SK-N-SH (cell line): Measurements from ENCODE around the gene TACO1. TPM values are rescaled to one million over a fixed set of nuclear protein-coding genes. Genes with fewer than 3 reads are reported as not detected.

Source experiments
- CTCF ChIA-PET: fragments of 300-600, 350-600 bp; formaldehyde crosslinking; extraction: SDS; loops from one replicate; lab custom pipeline; 2021; lab: Yijun Ruan, JAX
- POLR2A ChIA-PET: fragments of 350-600 bp; sonication (Branson Sonifier 250); formaldehyde crosslinking; extraction: SDS; loops from one replicate; lab custom pipeline; 2020; ENCODE audit warnings: antibody characterized with exemption, inconsistent platforms; lab: Yijun Ruan, JAX
- DNase-seq: peaks from one replicate; pipeline ENCODE4 v3.0.0; 2012
- H2AFZ ChIP-seq: fragments of 200-600 bp; sonication (generic); 2 replicates; pipeline ENCODE4 v1.8.1; 2016; ENCODE audit warnings: antibody characterized with exemption, mild to moderate bottlenecking, low read depth
- H3F3A ChIP-seq: fragments of 200-600 bp; sonication (generic); replicated peaks from 2 replicates; pipeline ENCODE3; 2016; ENCODE audit warnings: antibody characterized with exemption, mild to moderate bottlenecking; ENCODE audit not compliant: insufficient read depth
- H3K27ac ChIP-seq, 2 experiments: fragments of 200-500 bp in 1 of 2; fragments of 200-600 bp in 1 of 2; sonication (Bioruptor generic) in 1 of 2; sonication (generic), shearing (Covaris generic) in 1 of 2; 2 replicates each; pipeline versions ENCODE4 v1.5.1 to v1.6.1; 2014 to 2016; ENCODE audit warnings: low read depth in 2 of 2, inconsistent platforms in 1 of 2, low read length in 1 of 2, mild to moderate bottlenecking in 1 of 2, mixed read lengths in 1 of 2
- H3K27me3 ChIP-seq: fragments of 200-600 bp; sonication (generic), shearing (Covaris generic); 2 replicates; pipeline ENCODE4 v1.6.1; 2016; ENCODE audit warnings: mixed run types; ENCODE audit not compliant: insufficient read depth
- H3K36me3 ChIP-seq, 2 experiments: fragments of 200-500 bp in 1 of 2; fragments of 200-600 bp in 1 of 2; sonication (Bioruptor generic) in 1 of 2; sonication (generic) in 1 of 2; replicated peaks in 1 of 2; 2 replicates each; pipeline versions ENCODE3 to v1.5.1; 2014 to 2016; ENCODE audit warnings: low read length in 1 of 2, mild to moderate bottlenecking in 1 of 2; ENCODE audit not compliant: insufficient read depth in 2 of 2, control insufficient read depth in 1 of 2
- H3K4me1 ChIP-seq, 2 experiments: fragments of 200-500 bp in 1 of 2; fragments of 200-600 bp in 1 of 2; sonication (Bioruptor generic) in 1 of 2; sonication (generic), shearing (Covaris generic) in 1 of 2; 2 replicates each; pipeline versions ENCODE4 v1.5.1 to v1.6.1; 2014 to 2016; ENCODE audit warnings: low read depth in 1 of 2, low read length in 1 of 2, mixed run types in 1 of 2; ENCODE audit not compliant: insufficient read depth in 2 of 2, control insufficient read depth in 1 of 2
- H3K4me2 ChIP-seq: fragments of 200-600 bp; sonication (generic), shearing (Covaris generic); 2 replicates; pipeline ENCODE4 v1.6.1; 2017; ENCODE audit warnings: mixed run types
- H3K4me3 ChIP-seq, 2 experiments: fragments of 200-500 bp in 1 of 2; fragments of 200-600 bp in 1 of 2; sonication (Bioruptor generic) in 1 of 2; sonication (generic), shearing (Covaris generic) in 1 of 2; 2 replicates each; pipeline versions ENCODE4 v1.5.1 to v1.8.1; 2014 to 2016; ENCODE audit warnings: low read depth in 2 of 2, inconsistent platforms in 1 of 2, low read length in 1 of 2, mild to moderate bottlenecking in 1 of 2, mixed read lengths in 1 of 2, moderate library complexity in 1 of 2
- H3K79me2 ChIP-seq: fragments of 200-600 bp; sonication (generic); 2 replicates; pipeline ENCODE4 v1.8.1; 2017; ENCODE audit warnings: mild to moderate bottlenecking; ENCODE audit not compliant: insufficient read depth
- H3K9ac ChIP-seq: fragments of 200-600 bp; sonication (generic); 2 replicates; pipeline ENCODE4 v1.6.1; 2017; ENCODE audit warnings: mixed run types
- H3K9me2 ChIP-seq: fragments of 200-600 bp; sonication (generic); 2 replicates; pipeline ENCODE4 v1.6.1; 2017; ENCODE audit warnings: mixed run types
- H3K9me3 ChIP-seq: fragments of 200-600 bp; sonication (generic); 2 replicates; pipeline ENCODE4 v1.6.1; 2017; ENCODE audit warnings: mixed run types, mild to moderate bottlenecking, moderate library complexity
- H4K20me1 ChIP-seq: fragments of 200-600 bp; sonication (generic); 2 replicates; pipeline ENCODE4 v1.6.1; 2017; ENCODE audit warnings: mild to moderate bottlenecking, mixed run types; ENCODE audit not compliant: insufficient read depth
- CHD2 ChIP-seq: fragments of 150-350 bp; IDR thresholded peaks from 2 replicates; pipeline ENCODE4 v1.6.1; 2018; ENCODE audit warnings: low read length; ENCODE audit not compliant: partially characterized antibody
- CTCF ChIP-seq: fragments of 200-600 bp; sonication (generic); IDR thresholded peaks from 2 replicates; pipeline ENCODE4 v1.6.1; 2017; ENCODE audit warnings: antibody characterized with exemption, mild to moderate bottlenecking, moderate library complexity
- EZH2phosphoT487 ChIP-seq: fragments of 200-600 bp; sonication (generic); IDR thresholded peaks from 2 replicates; pipeline ENCODE4 v1.6.1; 2017; ENCODE audit warnings: low read depth, mixed run types, mild to moderate bottlenecking, antibody characterized with exemption, moderate library complexity, borderline replicate concordance
- GABPA ChIP-seq: IDR thresholded peaks from 2 replicates; pipeline ENCODE4 v1.4.0; 2012; ENCODE audit warnings: low read depth, mild to moderate bottlenecking
- GATA2 ChIP-seq: sonication (generic); formaldehyde crosslinking; IDR thresholded peaks from 2 replicates; pipeline ENCODE4 v1.5.0; 2020; ENCODE audit warnings: mild to moderate bottlenecking, missing genetic modification reagents
- MXI1 ChIP-seq: IDR thresholded peaks from 2 replicates; pipeline ENCODE4 v1.6.1; 2012; ENCODE audit warnings: mild to moderate bottlenecking, low read depth, low read length, improper control_type of control experiment
- RAD21 ChIP-seq: IDR thresholded peaks from 2 replicates; pipeline ENCODE4 v1.6.1; 2012; ENCODE audit warnings: mild to moderate bottlenecking, low read length
- REST ChIP-seq: IDR thresholded peaks from 2 replicates; pipeline ENCODE4 v1.6.1; 2012; ENCODE audit warnings: mild to moderate bottlenecking, low read depth, low read length, moderate library complexity
- RFX5 ChIP-seq: IDR thresholded peaks from 2 replicates; pipeline ENCODE4 v1.6.1; 2012; ENCODE audit warnings: mild to moderate bottlenecking, improper control_type of control experiment, low read length
- SMC3 ChIP-seq: IDR thresholded peaks from 2 replicates; pipeline ENCODE4 v1.6.1; 2012; ENCODE audit warnings: low read depth, low read length, improper control_type of control experiment
- USF1 ChIP-seq: IDR thresholded peaks from 2 replicates; pipeline ENCODE4 v1.4.0; 2012; ENCODE audit warnings: low read depth, borderline replicate concordance
- USF2 ChIP-seq: fragments of 150-350 bp; IDR thresholded peaks from 2 replicates; pipeline ENCODE4 v1.6.1; 2017; ENCODE audit warnings: antibody characterized with exemption, low read length, low read depth, borderline replicate concordance
- YY1 ChIP-seq: IDR thresholded peaks from 2 replicates; pipeline ENCODE4 v1.4.0; 2012; ENCODE audit warnings: low read depth, mild to moderate bottlenecking
- polyA plus RNA-seq, 3 experiments: library from polyadenylated mRNA; depleted of rRNA; stranded (reverse); fragments of >200 nt; gene quantifications; 2 replicates each; pipeline ENCODE4 v1.2.3, GENCODE V29; 2012

TACO1 gene
- polyA plus RNA-seq, 1 of the 3 experiments (the other 2 are of a cell fraction), result 37.9 TPM

- DNase-seq, result no peak
- no peak overlapping the region for H2AFZ ChIP-seq
- no peak overlapping the region for H3K27ac ChIP-seq
- H3K27me3 ChIP-seq, result no peaks in the 10 kb centered on the region
- no peak overlapping the region for H3K4me2 ChIP-seq
- POLR2A ChIA-PET, result interaction anchor here (0.6 kb wide), 1 partner anchor 61 kb away, joined by 5 read pairs; no protein-coding TSS in a partner anchor
- H3K9me3 ChIP-seq, result no peaks in the 10 kb centered on the region
- no peak for TF ChIP-seq REST
- no peak for TF ChIP-seq MXI1
- no peak for TF ChIP-seq USF1
- no peak for TF ChIP-seq YY1
- TF ChIP-seq RAD21, result no peak
- TF ChIP-seq EZH2phosphoT487, result no peak
- no peak for TF ChIP-seq SMC3
- no peak for TF ChIP-seq GABPA
- no peak for TF ChIP-seq RFX5
- TF ChIP-seq CTCF, result no peak
- TF ChIP-seq USF2, result no peak
- TF ChIP-seq CHD2, result no peak
- TF ChIP-seq GATA2, result no peak
- H3F3A ChIP-seq, result no peaks in the 10 kb centered on the region
- H3K4me1 ChIP-seq, result peaks cover 0 to 3% of the 10 kb centered on the region in 2 experiments; a peak in 1 of 4 replicates
- H3K4me3 ChIP-seq, result no peak overlapping the region
- H3K79me2 ChIP-seq, result peaks cover 38% of the 10 kb centered on the region
- H3K9me2 ChIP-seq, result no peaks in the 10 kb centered on the region
- peaks cover 6% of the 10 kb centered on the region for H4K20me1 ChIP-seq
- H3K36me3 ChIP-seq, result peaks cover 36 to 40% of the 10 kb centered on the region in 2 experiments
- no peak overlapping the region for H3K9ac ChIP-seq
- CTCF ChIA-PET, result interaction anchor here (1.0 to 1.8 kb wide), 5 partner anchors 14 to 208 kb away, joined by 3 to 5 read pairs (median 5); no protein-coding TSS in a partner anchor
Measured at GRCh38 chr17:63633742-63634141, 33.0 kb downstream of the TACO1 start.
